Neutrophil (primary cell): ENCODE measurements around the gene KRT23.

Experiments
- H3K27ac ChIP-seq: fragments of 200-600 bp; sonication (generic); 2 replicates; pipeline ENCODE4 v1.5.1; 2016; ENCODE audit warnings: mild to moderate bottlenecking, moderate library complexity
- H3K27me3 ChIP-seq: fragments of 200-600 bp; sonication (generic); 2 replicates; pipeline ENCODE4 v1.6.0; 2016; ENCODE audit warnings: mild to moderate bottlenecking
- H3K36me3 ChIP-seq: fragments of 200-600 bp; sonication (generic); 2 replicates; pipeline ENCODE4 v1.5.1; 2017
- H3K4me1 ChIP-seq, 2 experiments: fragments of 200-600 bp in 1 of 2; sonication (generic) in 1 of 2; 1 replicate in 1 of 2; 2 replicates in 1 of 2; pipeline versions ENCODE4 v1.5.1 to v1.6.1; 2013 to 2016; ENCODE audit warnings: low read depth in 1 of 2, low read length in 1 of 2, mild to moderate bottlenecking in 1 of 2, moderate library complexity in 1 of 2; ENCODE audit not compliant: control insufficient read depth in 1 of 2, insufficient read depth in 1 of 2
- H3K4me3 ChIP-seq, 2 experiments: fragments of 200-600 bp in 1 of 2; sonication (generic) in 1 of 2; 1 replicate in 1 of 2; 2 replicates in 1 of 2; pipeline ENCODE4 v1.5.1; 2013 to 2016; ENCODE audit warnings: low read depth in 1 of 2, low read length in 1 of 2, mild to moderate bottlenecking in 1 of 2, moderate library complexity in 1 of 2
- H3K9me3 ChIP-seq: fragments of 200-600 bp; sonication (generic); 2 replicates; pipeline ENCODE4 v1.5.1; 2016
- TF ChIP-seq, protein P1 (sequence below): fragments of 200-600 bp; sonication (generic); IDR thresholded peaks from 2 replicates; pipeline ENCODE4 v1.5.1; 2016; ENCODE audit warnings: antibody characterized with exemption

The KRT23 gene

DNA sequence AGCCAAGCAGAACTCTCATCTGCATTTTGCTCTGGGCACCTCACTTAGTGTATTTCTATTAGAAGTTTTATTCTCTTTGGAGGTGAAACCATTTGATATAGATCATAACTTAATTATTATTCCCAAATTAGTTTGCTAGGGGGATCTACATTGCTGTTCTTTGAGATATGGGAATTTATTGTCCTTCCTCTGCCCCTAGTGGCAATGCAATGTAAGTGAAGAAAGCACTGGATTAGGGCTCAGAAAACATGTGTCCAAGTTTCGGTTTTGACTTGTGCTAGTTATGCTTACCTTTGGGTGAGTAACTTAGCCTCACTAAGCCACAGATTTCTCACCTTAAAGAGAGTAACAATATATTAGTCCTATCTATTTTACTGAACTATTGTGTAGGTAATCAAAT, 26.4 kb upstream of the KRT23 start:
- Histone ChIP-seq H3K36me3 (no peaks in the 10 kb centered on the region), H3K4me1 (peaks cover 0 to 9% of the 10 kb centered on the region in 2 experiments), H3K27me3 (peaks cover 31% of the 10 kb centered on the region), H3K4me3 (no peak overlapping the region), H3K27ac (no peak overlapping the region), H3K9me3 (no peaks in the 10 kb centered on the region)
- TF ChIP-seq, protein P1, sequence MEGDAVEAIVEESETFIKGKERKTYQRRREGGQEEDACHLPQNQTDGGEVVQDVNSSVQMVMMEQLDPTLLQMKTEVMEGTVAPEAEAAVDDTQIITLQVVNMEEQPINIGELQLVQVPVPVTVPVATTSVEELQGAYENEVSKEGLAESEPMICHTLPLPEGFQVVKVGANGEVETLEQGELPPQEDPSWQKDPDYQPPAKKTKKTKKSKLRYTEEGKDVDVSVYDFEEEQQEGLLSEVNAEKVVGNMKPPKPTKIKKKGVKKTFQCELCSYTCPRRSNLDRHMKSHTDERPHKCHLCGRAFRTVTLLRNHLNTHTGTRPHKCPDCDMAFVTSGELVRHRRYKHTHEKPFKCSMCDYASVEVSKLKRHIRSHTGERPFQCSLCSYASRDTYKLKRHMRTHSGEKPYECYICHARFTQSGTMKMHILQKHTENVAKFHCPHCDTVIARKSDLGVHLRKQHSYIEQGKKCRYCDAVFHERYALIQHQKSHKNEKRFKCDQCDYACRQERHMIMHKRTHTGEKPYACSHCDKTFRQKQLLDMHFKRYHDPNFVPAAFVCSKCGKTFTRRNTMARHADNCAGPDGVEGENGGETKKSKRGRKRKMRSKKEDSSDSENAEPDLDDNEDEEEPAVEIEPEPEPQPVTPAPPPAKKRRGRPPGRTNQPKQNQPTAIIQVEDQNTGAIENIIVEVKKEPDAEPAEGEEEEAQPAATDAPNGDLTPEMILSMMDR = peak; percentile 58

DNA sequence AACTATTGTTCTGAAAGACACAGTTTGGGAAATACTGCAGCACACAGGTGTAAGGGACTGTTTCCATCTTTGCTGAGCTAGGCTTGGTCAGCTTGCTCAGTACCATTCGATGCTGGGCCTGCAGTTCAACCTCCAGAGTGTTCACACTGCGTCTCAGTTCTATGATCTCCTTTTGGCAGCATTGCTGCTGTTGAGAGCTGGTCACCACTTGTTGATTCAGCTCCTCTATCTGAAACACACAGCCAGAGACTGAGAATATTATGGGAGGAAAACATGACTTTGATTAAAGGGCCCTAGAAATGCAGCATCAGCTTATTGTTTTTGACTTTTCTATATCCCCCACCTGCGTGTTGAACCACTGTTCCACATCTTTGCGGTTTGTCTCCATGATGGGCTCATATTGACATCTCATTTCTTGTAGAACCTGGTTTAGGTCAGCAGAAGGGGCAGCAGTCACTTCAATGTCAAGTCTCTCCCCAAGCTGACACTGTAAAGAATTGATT, 24.7 kb upstream of the KRT23 start:
- no peaks in the 10 kb centered on the region for H3K9me3 ChIP-seq
- H3K36me3 ChIP-seq = no peaks in the 10 kb centered on the region
- TF ChIP-seq, protein P1 = no peak
- no peak overlapping the region for H3K27ac ChIP-seq
- no peak overlapping the region for H3K4me3 ChIP-seq
- peaks cover 0 to 9% of the 10 kb centered on the region in 2 experiments for H3K4me1 ChIP-seq
- H3K27me3 ChIP-seq = peaks cover 20% of the 10 kb centered on the region

DNA sequence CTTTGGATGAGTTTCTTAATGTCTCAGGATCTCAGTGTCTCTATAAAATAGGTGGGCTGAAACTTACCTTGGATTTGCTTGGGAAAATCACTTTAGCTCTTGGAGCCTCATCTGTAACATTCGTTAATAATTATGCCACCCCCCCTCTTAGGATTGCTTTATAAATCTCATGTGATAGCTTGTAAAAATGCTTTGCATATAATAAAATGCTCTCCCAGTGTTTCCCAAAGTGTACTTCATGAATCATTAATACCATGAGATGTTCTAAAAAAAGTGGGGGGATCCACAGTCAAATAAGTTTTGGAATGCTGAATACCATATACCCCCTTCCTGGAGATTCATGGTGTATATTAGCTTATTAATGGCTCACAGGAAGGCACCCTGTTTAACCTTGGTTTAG, 24.1 kb upstream of the KRT23 start:
- H3K36me3 ChIP-seq = no peaks in the 10 kb centered on the region
- H3K4me3 ChIP-seq = no peak overlapping the region
- H3K27ac ChIP-seq = no peak overlapping the region
- H3K9me3 ChIP-seq = no peaks in the 10 kb centered on the region
- TF ChIP-seq, protein P1 = no peak
- peaks cover 0 to 9% of the 10 kb centered on the region in 2 experiments for H3K4me1 ChIP-seq
- peaks cover 19% of the 10 kb centered on the region for H3K27me3 ChIP-seq

DNA sequence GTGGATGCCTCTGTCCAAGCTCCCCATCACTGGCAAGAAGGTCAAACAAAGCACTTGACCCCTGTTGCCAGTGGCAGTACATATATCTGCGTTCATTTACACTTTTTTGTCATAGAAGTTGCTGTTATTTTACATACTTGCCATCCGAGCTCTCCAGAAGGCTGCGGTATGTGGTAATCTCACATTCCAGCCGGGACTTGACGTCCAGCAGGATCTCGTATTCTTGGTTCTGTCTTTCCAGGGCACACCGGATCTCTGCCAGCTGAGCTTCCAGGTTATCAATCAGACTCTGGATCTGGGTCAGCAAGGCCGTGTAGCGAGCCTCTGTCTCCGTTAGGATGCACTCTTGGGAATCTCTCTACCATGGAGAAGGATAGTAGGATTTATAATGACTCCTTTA, 22.7 kb upstream of the KRT23 start:
- peaks cover 14% of the 10 kb centered on the region for H3K27me3 ChIP-seq
- H3K9me3 ChIP-seq = no peaks in the 10 kb centered on the region
- no peak overlapping the region for H3K27ac ChIP-seq
- H3K4me1 ChIP-seq = peaks cover 0 to 9% of the 10 kb centered on the region in 2 experiments
- TF ChIP-seq, protein P1 = no peak
- no peak overlapping the region for H3K4me3 ChIP-seq
- no peaks in the 10 kb centered on the region for H3K36me3 ChIP-seq

DNA sequence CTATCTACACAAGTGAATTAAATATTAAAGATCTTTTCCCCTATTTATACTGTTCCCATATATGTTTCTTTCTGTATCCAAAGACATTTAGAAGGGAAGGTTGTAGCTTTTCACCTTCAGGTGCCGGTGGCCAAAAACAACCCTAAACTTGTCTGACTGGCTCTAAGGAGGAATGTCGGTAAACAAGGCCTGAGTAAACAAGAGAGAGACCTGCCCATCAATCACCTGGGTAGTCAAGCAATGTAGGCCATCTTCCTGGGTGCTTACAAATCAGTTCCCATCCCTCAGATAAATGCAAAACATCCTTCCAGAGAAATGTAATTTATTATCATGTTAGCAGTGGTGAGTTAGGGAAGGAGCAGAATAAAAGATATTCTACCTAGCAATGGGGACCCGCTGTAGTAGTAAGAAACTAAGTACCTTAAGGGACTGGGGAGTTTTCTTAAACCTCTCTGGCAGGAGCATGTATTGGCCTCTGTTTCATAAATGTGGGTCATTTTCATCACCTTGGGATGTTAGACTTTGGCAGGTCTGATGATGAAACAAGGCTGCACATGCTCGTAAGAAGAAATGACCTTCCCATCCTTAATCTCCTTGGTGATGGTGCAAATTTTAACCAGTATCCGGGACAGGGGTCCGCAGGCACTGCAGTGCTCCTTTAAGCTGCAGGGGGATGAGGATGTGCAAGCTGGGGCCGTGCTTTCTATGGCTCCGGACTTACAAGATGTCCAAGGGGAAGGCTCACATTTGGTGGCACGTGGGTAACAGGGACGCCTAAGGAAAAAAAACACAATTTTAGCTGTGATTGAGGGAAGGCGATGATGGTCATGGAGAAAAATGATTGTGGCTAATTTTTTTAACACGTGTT, 20.9 kb upstream of the KRT23 start:
- Histone ChIP-seq H3K27me3 (peaks cover 29% of the 10 kb centered on the region), H3K4me1 (peaks cover 0 to 9% of the 10 kb centered on the region in 2 experiments), H3K4me3 (no peak overlapping the region), H3K9me3 (no peaks in the 10 kb centered on the region), H3K36me3 (no peaks in the 10 kb centered on the region), H3K27ac (no peak overlapping the region)
- TF ChIP-seq, protein P1 = no peak
